ENCODE data around the gene SKIC2.

The SKIC2 gene

GRCh38 chr6:31945507-31946369, 13.2 kb upstream of the SKIC2 start, which contains the start of gene CFB:
Gene CFB, plus strand, starts transcription at chr6:31946095. Its CDS starts 127 bp downstream, at chr6:31946222.
- DNase-seq (ENCODE audit: low spot score) = no peak

DNA sequence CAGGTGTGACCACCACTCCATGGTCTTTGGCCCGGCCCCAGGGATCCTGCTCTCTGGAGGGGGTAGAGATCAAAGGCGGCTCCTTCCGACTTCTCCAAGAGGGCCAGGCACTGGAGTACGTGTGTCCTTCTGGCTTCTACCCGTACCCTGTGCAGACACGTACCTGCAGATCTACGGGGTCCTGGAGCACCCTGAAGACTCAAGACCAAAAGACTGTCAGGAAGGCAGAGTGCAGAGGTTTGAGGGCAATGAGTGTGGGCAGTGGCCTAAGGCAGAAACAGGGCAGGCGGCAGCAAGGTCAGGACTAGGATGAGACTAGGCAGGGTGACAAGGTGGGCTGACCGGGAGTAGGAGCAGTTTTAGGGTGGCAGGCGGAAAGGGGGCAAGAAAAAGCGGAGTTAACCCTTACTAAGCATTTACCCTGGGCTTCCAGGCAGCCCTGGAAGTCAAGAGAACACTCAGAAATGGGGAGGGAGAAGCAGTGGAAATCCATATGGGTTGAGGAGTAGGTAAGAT, 12.5 kb upstream of the SKIC2 start:
- no peak for DNase-seq (ENCODE audit: low spot score)

GRCh38 chr6:31947070-31947675, 11.8 kb upstream of the SKIC2 start:
- no peak for DNase-seq (ENCODE audit: low spot score)

GRCh38 chr6:31947864-31948263, 11.1 kb upstream of the SKIC2 start:
- no peak for DNase-seq (ENCODE audit: low spot score)

GRCh38 chr6:31948306-31948705, 10.7 kb upstream of the SKIC2 start:
- DNase-seq (ENCODE audit: low spot score) = no peak

DNA sequence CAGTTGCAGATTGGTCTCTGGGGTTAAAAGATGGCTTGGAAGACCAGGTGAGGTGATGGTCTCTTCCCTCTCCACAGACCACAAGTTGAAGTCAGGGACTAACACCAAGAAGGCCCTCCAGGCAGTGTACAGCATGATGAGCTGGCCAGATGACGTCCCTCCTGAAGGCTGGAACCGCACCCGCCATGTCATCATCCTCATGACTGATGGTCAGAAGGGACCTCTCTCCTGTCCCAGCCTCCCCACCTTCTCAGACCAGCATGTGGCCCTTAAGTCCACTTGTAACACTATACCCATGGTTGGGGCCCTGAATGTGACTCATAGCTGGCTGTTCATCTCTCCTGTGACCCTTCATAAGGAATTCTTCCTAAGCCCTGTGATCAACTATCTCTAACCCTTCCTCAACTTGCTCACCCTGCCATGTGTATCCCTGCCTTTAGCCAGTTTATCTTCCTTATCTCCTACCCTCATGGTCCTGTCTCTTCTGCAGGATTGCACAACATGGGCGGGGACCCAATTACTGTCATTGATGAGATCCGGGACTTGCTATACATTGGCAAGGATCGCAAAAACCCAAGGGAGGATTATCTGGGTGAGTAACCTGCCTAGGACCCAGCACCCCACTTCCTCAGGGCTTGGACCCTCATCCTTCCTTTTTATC, 10.1 kb upstream of the SKIC2 start:
- no peak for DNase-seq (ENCODE audit: low spot score)

GRCh38 chr6:31949926-31950548, 8.9 kb upstream of the SKIC2 start:
- no peak for DNase-seq (ENCODE audit: low spot score)

- no peak for DNase-seq (ENCODE audit: low spot score)
Measured at GRCh38 chr6:31952140-31952805, 6.7 kb upstream of the SKIC2 start.

DNA sequence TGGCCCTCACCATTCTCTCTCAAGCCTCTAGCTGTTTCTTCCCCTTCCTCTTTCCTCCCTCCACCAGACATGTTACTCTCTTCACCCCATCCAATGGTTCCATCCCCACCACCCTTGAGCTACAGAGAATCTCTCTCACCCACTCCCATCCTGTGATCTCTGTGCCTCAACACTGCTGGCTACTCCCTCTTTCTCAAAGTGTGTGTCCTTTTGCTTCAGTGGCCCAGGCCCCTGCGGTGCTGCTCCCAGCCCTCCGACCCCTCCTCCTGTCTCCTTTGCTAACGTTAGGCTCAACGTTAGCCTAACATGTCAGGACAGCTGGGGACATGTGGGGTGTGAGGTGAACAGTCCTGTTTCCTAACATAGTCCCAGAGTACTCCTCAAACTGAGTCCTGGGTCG, 6.1 kb upstream of the SKIC2 start:
- no peak for DNase-seq (ENCODE audit: low spot score)

- DNase-seq (ENCODE audit: low spot score) = no peak
Measured at GRCh38 chr6:31954511-31954910, 4.5 kb upstream of the SKIC2 start.

DNA sequence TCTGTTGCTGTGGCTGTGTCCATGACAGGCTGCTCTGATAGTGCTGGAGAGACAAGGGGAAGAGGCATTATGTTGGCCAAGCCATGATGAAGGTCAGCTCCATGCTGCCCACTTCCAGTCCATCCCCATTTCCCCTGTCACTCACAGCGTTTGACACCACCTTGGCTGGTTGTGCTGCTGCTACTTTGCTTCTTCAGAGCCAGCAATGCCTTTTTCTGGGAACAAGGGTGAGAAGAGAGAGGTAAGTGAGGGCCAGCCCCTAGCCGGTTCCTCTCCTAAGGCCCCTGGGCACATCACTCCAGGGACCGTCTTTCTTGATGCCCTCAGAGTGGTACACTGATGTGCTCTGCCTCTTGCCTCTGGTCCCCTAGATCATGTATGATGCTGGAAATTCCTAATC, 2.2 kb upstream of the SKIC2 start:
- DNase-seq (ENCODE audit: low spot score) = no peak

DNA sequence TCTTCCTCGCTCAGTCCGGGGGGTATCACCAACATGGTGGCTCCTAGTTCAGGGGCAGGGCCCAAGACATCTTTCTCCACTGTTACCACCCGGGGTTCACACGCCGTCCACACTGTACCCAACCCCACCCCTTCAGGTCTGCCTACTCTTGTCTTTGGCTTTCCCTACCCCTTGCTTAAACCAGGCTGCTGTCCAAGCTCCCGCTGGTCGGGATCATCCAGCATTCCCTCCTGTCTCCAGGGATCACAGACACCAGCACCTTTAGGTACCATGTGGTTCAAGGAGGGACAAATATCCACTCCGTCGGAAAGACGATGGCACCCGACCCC, 599 bp upstream of the SKIC2 start:
- DNase-seq (ENCODE audit: low spot score) = no peak

- no peak for DNase-seq (ENCODE audit: low spot score)
Measured at GRCh38 chr6:31961616-31962015, 2.6 kb downstream of the SKIC2 start.

DNA sequence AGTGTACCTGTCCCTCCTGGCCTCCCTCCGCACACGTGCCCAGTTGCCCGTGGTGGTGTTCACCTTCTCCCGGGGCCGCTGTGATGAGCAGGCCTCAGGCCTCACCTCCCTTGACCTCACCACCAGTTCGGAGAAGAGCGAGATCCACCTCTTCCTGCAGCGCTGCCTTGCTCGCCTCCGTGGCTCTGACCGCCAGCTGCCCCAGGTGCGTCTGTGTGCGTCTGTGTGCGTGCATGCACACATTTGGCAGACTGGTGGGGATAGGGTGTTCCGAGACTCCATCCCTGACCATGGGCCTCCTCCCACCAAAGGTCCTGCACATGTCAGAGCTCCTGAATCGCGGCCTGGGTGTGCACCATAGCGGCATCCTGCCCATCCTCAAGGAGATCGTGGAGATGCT, 4.9 kb downstream of the SKIC2 start:
- no peak for DNase-seq (ENCODE audit: low spot score)

GRCh38 chr6:31965700-31966099, 6.7 kb downstream of the SKIC2 start:
- no peak for DNase-seq (ENCODE audit: low spot score)

DNA sequence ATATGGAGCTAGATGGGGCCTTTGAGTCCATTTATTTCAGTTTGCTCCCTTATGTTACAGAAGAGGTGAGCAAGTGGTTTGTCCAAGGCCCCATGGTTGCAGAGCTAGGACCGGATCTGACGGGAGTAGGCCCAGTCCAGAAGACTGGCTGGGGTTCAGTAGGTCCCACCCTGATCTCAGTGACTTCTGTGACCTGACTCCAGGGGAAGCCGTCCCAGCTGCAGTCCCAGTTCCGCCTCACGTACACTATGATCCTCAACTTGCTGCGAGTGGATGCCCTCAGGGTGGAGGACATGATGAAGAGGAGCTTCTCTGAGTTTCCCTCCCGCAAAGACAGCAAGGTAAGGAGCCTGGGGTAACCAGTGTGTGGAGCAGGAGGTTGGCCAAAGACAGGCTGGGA, 7.5 kb downstream of the SKIC2 start:
- no peak for DNase-seq (ENCODE audit: low spot score)

DNA sequence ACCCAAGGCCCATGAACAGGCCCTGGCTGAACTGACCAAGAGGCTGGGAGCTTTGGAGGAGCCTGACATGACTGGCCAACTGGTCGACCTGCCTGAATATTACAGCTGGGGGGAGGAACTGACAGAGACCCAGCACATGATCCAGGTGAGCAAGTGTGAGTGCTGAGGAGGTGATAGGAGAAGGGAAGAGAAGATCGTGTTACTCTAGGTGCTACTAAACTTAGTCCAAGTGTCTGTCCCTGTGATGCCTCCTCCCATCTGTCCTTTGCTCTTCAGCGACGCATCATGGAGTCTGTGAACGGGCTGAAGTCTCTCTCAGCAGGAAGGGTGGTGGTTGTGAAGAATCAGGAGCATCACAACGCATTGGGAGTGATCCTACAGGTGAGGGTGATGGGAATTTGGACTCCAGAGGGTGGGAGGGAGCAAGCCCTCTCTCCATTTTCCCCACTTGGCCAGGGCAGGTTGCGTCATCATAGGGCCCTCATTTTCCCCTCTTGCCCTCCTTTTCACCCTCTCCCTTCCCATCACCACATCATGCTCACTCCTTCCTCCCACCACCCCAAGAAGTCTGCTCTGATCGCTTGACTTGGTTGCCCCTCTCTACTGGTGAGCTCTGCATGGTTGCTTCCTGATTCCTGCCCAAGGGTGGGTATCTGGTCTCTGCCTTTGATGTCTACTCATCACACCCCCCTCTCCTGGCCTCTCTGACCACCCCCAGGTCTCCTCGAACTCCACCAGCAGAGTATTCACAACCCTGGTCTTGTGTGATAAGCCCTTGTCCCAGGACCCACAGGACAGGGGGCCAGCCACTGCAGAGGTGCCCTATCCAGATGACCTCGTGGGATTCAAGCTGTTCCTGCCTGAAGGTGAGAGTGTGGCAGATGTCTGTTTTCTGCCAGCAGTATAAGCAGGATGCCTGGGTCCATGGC, 8.3 kb downstream of the SKIC2 start:
- DNase-seq (ENCODE audit: low spot score) = no peak

GRCh38 chr6:31967926-31968320, 8.9 kb downstream of the SKIC2 start:
- DNase-seq (ENCODE audit: low spot score) = no peak

- DNase-seq (ENCODE audit: low spot score) = no peak
Measured at GRCh38 chr6:31968326-31968725, 9.4 kb downstream of the SKIC2 start.

- DNase-seq (ENCODE audit: low spot score) = no peak
Measured at GRCh38 chr6:31968791-31969711, 10.1 kb downstream of the SKIC2 start.
